ENCODE data around the gene NOM1. TPM values are rescaled to one million over a fixed set of nuclear protein-coding genes. Genes with fewer than 3 reads are reported as not detected.

Gene NOM1
- total RNA-seq, 4 donors from 2014 or later, result 12.6 to 20.8 (median 16.3) TPM

DNA sequence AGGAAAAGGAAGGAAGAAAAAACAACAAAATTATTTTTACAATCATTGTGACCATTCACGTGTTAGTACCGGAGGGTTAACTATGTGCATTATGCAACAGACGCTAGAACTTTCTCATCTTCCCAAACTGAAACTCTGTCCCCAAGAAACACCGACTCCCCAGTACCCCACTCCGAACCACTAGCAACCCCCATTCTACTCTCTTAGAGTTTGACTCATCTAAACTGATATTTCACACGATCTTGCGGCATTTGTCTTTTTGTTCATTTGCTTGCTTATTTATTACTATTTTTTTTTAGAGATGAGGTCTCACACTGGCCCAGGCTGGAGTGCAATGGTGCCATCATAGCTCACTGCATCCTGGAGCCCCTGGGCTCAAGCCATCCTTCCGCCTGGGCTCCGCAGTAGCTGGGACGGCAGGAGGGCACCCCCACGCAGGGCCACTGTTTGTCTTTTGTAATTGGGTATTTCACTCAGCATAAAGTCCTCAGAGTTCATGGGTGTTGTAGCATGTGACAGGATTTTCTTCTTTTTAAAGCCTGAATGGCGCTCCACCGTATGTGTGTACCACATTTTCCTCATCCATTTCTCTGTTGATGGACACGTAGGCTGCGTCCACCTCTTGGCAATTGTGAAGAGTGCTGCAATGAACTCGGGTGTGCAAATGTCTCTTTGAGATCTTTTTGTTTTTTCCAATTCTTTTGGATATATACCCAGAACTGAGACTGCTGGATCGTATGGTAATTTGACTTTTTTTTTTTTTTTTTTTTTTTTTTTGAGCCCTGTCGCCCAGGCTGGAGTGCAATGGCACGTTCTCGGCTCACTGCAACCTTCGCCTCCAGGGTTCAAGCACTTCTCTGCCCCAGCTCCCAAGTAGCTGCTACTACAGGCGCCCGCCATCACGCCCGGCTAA, 51.5 kb downstream of the NOM1 start:
- H3K4me3 ChIP-seq, result peak overlapping the region; percentile 48 to 62 (median 53)
- no peak overlapping the region for H3K27ac ChIP-seq (replicated peaks in 1 of 4)
- no peaks in the 10 kb centered on the region for H3K36me3 ChIP-seq
- DNase-seq (ENCODE audit: extremely low spot score), result no peak
- WGBS, result 15% methylated on average over 25 of the region's 25 CpGs
- peaks cover 40 to 68% (median 61%) of the 10 kb centered on the region in 4 donors for H3K4me1 ChIP-seq
- intact Hi-C loops (cut with DNase I), result no loop called here
- peaks cover 15 to 100% (median 70%) of the 10 kb centered on the region in 4 donors for H3K27me3 ChIP-seq
- TF ChIP-seq POLR2AphosphoS5 (IDR thresholded peaks at IDR 0.05), result no peak
- no peak for TF ChIP-seq EP300 (IDR thresholded peaks at IDR 0.05)
- H3K9me3 ChIP-seq, result peaks cover 0 to 7% (median 3%) of the 10 kb centered on the region in 4 donors

- DNase-seq (ENCODE audit: extremely low spot score), result no peak
- Histone ChIP-seq H3K27ac (replicated peaks in 1 of 4) (no peak overlapping the region), H3K27me3 (peaks cover 15 to 100% (median 79%) of the 10 kb centered on the region in 4 donors), H3K36me3 (no peaks in the 10 kb centered on the region), H3K9me3 (peaks cover 0 to 4% (median 1%) of the 10 kb centered on the region in 4 donors), H3K4me1 (peaks cover 40 to 74% (median 63%) of the 10 kb centered on the region in 4 donors), H3K4me3 (no peak overlapping the region)
- intact Hi-C loops (cut with DNase I), result no loop called here
- WGBS, result 6% methylated on average over 20 of the region's 32 CpGs
- TF ChIP-seq POLR2A (IDR thresholded peaks at IDR 0.05; ENCODE audit: low read depth), result no peak
- TF ChIP-seq EP300 (IDR thresholded peaks at IDR 0.05), result no peak
- TF ChIP-seq POLR2AphosphoS5 (IDR thresholded peaks at IDR 0.05), result no peak
- TF ChIP-seq CTCF (IDR thresholded peaks at IDR 0.05), result no peak
These were observed 52.7 kb downstream of the NOM1 start for GRCh38 chr7:157001920-157002818.

DNA sequence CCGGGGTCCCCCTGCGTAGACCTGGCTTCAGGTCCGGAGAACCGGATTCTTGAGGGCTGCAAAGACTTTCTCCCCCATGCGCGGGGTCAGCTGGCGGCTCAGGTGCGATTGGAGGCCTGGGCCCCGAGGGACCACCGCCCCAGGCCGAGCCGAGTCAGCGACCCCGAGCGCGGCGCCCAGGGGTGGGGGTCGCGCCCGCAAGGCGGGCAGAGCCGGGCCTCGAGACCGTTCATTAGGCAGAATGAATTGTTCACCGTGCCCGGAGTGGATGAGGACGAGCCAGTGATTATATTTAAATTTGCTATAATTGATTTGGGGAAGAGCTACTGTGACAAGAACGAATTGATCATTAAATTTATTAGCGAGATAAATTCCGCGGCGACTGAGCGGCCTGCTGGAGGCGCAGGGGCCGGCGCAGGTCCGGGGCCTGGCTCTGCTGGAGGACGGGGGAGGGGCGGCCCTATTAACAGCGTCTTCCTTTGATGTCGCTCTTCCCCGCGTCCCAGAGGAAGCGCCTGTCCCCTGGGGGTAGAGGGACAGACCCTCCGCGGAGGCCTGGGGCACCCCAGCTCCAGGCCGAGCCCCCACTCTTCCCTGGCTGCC, 53.4 kb downstream of the NOM1 start:
- Histone ChIP-seq H3K4me1 (peaks cover 40 to 74% (median 63%) of the 10 kb centered on the region in 4 donors), H3K27me3 (peaks cover 15 to 100% (median 81%) of the 10 kb centered on the region in 4 donors)
- DNase-seq (ENCODE audit: extremely low spot score), result no peak

GRCh38 chr7:157003445-157003755, 53.9 kb downstream of the NOM1 start:
- intact Hi-C loops (cut with DNase I), result no loop called here
- no peak overlapping the region for H3K4me3 ChIP-seq
- H3K27me3 ChIP-seq, result peaks cover 15 to 100% (median 83%) of the 10 kb centered on the region in 4 donors
- no peak for DNase-seq (ENCODE audit: extremely low spot score)
- H3K36me3 ChIP-seq, result no peaks in the 10 kb centered on the region
- peaks cover 40 to 74% (median 63%) of the 10 kb centered on the region in 4 donors for H3K4me1 ChIP-seq
- H3K9me3 ChIP-seq, result no peaks in the 10 kb centered on the region
- TF ChIP-seq POLR2A (IDR thresholded peaks at IDR 0.05; ENCODE audit: low read depth) (no peak), CTCF (IDR thresholded peaks at IDR 0.05) (no peak), POLR2AphosphoS5 (IDR thresholded peaks at IDR 0.05) (no peak), EP300 (IDR thresholded peaks at IDR 0.05) (no peak)
- no peak overlapping the region for H3K27ac ChIP-seq (replicated peaks in 1 of 4)
- 19% methylated on average over 6 of the region's 6 CpGs for WGBS

More for the DNA sequence above, 53.4 kb downstream of the NOM1 start:
- WGBS, result 7% methylated on average over 25 of the region's 47 CpGs
- Histone ChIP-seq H3K36me3 (no peaks in the 10 kb centered on the region), H3K4me3 (no peak overlapping the region), H3K9me3 (no peaks in the 10 kb centered on the region), H3K27ac (replicated peaks in 1 of 4) (no peak overlapping the region)
- TF ChIP-seq POLR2AphosphoS5 (IDR thresholded peaks at IDR 0.05) (no peak), POLR2A (IDR thresholded peaks at IDR 0.05; ENCODE audit: low read depth) (no peak), EP300 (IDR thresholded peaks at IDR 0.05) (no peak), CTCF (IDR thresholded peaks at IDR 0.05) (no peak)
- intact Hi-C loops (cut with DNase I), result no loop called here

Data from esophagus muscularis mucosa (tissue), 4 donors.